ENCODE measurements around the gene PLCE1. TPM values are rescaled to one million over a fixed set of nuclear protein-coding genes. Genes with fewer than 3 reads are reported as not detected.

PLCE1 gene
- total and polyA plus RNA-seq, 10 of the 15 experiments (the other 5 are each of a cell fraction or from before 2014, with no cell fraction given) = under 0.01 to 1.2 (median 0.03) TPM

GRCh38 chr10:94037286-94037685 lies 43.6 kb downstream of the PLCE1 start:
- no TSS peak for BruUV-seq (replicated peaks)
- H3K4me1 ChIP-seq (ENCODE audit: control insufficient read depth, insufficient read depth, low read length) = no peaks in the 10 kb centered on the region
- no peak overlapping the region for H2AFZ ChIP-seq (ENCODE audit: control insufficient read depth, low read depth, low read length)
- H3K36me3 ChIP-seq (ENCODE audit: control insufficient read depth in 2 of 2, insufficient read depth in 2 of 2, low read length in 1 of 2) = no peaks in the 10 kb centered on the region
- TF ChIP-seq SKIL (IDR thresholded peaks at IDR 0.05; ENCODE audit: low read depth, poor library complexity, severe bottlenecking) (no peak), ZNF24 (IDR thresholded peaks at IDR 0.05) (no peak), SMC3 (IDR thresholded peaks at IDR 0.05; ENCODE audit: borderline replicate concordance, low read length) (no peak), ELK1 (IDR thresholded peaks at IDR 0.05; ENCODE audit: low read depth, low read length) (no peak), CEBPZ (IDR thresholded peaks at IDR 0.05; ENCODE audit: low read depth, low read length) (no peak), IKZF1 (conservative IDR thresholded peaks at IDR 0.05) (no peak), RAD21 (IDR thresholded peaks at IDR 0.05; ENCODE audit: insufficient read depth, low read depth, low read length) (no peak)
- DNase-seq (ENCODE audit: low read depth, low spot score) (no peak), ATAC-seq (no peak), FAIRE-seq (no peak)
- CTCF ChIA-PET = no interaction called here
- 29% methylated on average over 3 of the region's 3 CpGs for WGBS (ENCODE audit: insufficient coverage, insufficient replicate concordance, low lambda C conversion rate, missing lambda C conversion rate)
- POLR2A ChIA-PET = no interaction called here
- SMC1A ChIA-PET (ENCODE audit: uncharacterized antibody, unreplicated experiment) = no interaction called here
- no peaks in the 10 kb centered on the region for H3K79me2 ChIP-seq (ENCODE audit: control insufficient read depth, insufficient read depth, low read length)
- H3K9ac ChIP-seq (ENCODE audit: control insufficient read depth, insufficient read depth, low read length) = no peak overlapping the region
- H3K27me3 ChIP-seq (replicated peaks in 1 of 2; ENCODE audit: control insufficient read depth in 2 of 2, insufficient read depth in 2 of 2, low read length in 1 of 2) = no peaks in the 10 kb centered on the region; a peak in 1 of 4 replicates
- no peaks in the 10 kb centered on the region for H3K9me3 ChIP-seq (replicated peaks; ENCODE audit: control insufficient read depth, insufficient read depth, low read length)
- no peak overlapping the region for H3K4me2 ChIP-seq (ENCODE audit: control insufficient read depth, insufficient read depth)
- in situ Hi-C loops (cut with MboI) = no loop called here
- H4K20me1 ChIP-seq (ENCODE audit: control insufficient read depth, insufficient read depth) = no peaks in the 10 kb centered on the region
- no peak overlapping the region for H3K27ac ChIP-seq (ENCODE audit: control insufficient read depth, insufficient read depth)
- intact Hi-C loops (cut with micrococcal nuclease; ENCODE audit: unreplicated experiment) = no loop called here
- no peak overlapping the region for H3K4me3 ChIP-seq
- RAD21 ChIA-PET (ENCODE audit: unreplicated experiment) = no interaction called here

Measured in GM12878 (cell line).